G401.6 (cell line): ENCODE data around the gene CDX1.

Experiments used
- FAIRE-seq: peaks from 2 replicates; lab custom pipeline; 2012; peaks lifted over from hg19 to GRCh38; lab: Jason Lieb, UNC

CDX1 gene

GRCh38 chr5:150184990-150185912, 18.7 kb downstream of the CDX1 start:
- no peak for FAIRE-seq

DNA sequence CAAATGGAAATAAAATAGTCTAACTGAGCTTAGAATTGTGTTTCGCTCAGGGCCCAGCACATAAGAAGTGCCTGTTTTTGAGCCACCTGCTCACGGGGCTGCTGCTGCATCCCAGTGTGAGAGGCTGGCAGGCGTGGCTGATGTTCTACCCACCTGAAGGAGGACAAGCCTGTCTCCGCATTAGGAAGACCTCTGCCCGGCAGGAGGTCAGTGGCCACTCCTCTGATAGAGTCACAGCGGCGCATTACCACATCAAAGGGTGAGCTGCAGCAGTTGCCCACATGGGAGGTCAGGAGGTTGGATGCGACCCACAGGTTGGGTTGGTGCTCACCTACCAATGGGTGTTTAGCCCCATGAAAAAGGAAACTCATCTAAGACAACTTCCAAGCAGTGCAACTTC, 19.6 kb downstream of the CDX1 start:
- FAIRE-seq = no peak

- FAIRE-seq = no peak
Observed at GRCh38 chr5:150186897-150187296, 20.3 kb downstream of the CDX1 start.

DNA sequence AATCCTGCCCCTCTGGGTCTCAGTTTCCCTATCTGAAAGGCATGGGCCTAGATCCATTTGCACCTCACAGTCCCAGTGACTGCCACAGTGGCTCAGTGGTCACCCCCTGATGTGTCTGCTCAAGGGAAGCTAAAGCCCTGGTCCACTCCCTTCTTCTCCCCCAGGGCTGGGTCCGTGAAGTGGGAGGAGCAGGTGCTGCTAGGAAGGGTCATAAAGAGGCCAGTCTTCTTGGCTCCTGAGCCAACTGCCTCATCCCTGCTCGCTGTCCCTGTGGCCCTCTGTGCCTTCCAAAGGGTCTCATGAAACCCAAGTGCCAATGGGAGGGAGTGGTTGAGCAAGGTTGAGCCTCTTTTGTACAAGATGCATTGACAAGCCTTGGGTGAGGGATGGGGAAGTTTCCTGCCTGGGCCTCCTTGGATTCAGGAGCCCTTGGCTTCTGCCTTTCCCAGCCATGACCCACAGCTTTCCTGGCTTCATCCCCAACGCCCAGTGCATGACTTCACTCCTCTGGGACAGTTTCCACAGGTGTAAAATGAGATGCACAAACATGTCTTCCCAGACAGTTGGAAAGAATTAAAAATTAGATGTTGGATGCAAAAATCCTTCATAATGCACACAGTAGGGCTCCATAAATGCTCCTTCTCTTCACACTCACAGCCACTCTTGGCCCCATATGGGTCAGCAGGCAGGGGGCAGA, 21.7 kb downstream of the CDX1 start:
- no peak for FAIRE-seq

GRCh38 chr5:150189326-150189725, 22.7 kb downstream of the CDX1 start:
- no peak for FAIRE-seq

- FAIRE-seq = no peak
Observed at GRCh38 chr5:150189728-150190502, 23.3 kb downstream of the CDX1 start, which contains the start of gene SLC6A7. SLC6A7 (plus strand) TSS chr5:150190062; CDS start chr5:150190328, 266 bp downstream.

GRCh38 chr5:150190503-150190979, 24.0 kb downstream of the CDX1 start:
- no peak for FAIRE-seq

DNA sequence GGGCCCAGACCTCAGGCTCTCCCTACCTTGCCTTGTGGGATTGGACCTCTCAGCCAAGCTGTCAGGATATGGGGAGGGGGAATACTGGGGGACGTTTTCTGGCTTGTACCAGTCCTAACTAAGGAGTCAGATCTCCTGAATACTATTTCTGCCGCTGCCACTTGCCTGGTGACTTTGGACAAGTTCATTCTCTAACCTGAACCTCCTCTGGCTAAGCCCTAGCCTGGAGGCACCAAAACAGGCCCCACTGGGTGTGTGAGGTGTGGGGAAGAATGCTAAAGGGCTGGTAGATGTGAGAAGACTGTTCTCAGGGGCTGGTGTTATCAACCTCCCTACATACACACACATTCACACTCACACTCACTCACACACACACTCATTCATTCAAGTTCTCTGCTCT, 24.4 kb downstream of the CDX1 start:
- no peak for FAIRE-seq

DNA sequence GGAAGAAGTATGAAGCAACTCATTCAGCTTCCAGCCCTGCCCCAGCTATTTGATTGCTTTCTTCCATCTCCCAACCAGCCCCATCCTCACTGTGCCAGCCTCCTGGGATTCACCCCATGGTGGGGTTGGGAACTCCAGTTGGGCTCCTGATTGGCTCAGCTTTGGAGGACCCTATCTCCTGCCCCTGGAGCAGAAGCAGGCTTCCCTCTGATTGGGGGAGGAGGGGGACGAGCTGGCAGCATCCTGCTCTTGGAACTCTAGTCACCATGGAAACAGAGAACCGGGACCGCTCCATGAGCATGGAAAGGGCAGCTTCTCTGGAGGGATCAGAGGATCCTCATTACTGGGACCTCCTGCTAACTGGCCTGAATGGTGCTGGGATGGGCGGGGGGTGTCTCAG, 25.9 kb downstream of the CDX1 start:
- FAIRE-seq = no peak

DNA sequence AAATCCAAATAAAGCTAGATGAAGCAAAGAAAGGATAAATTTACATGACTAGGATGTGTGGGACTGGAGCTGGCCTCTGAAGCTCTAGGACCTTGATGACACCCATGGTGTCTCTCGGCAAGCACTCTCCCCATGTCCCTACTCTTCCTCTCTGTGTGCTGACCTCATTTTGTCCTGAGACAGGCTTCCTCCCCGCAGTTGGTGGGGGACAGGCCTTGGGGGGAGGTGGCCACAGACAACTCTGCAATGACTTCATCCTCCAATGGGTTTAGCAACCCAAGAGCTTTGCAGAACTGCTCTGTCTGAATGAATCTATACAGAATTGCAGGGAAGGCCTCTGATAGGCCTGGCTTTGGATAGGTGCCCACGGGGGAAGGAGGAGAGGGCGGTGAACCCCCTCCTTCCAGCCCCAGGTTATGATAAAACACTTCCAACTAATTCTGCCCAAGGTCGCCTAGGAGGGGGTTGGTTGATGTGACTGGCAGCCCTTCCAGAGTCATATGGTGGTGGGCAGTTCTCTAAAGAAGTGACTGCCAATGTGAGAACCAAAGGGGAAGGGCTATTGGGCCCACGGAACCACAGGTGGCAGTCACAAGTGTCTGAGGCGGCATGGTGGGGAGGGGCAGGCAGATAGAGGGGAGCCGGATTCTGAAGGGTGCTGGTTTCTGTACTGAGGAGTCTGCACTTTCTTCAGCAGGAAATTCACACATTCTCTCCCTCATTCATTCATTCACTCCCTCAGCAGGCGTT, 29.3 kb downstream of the CDX1 start:
- FAIRE-seq = no peak

DNA sequence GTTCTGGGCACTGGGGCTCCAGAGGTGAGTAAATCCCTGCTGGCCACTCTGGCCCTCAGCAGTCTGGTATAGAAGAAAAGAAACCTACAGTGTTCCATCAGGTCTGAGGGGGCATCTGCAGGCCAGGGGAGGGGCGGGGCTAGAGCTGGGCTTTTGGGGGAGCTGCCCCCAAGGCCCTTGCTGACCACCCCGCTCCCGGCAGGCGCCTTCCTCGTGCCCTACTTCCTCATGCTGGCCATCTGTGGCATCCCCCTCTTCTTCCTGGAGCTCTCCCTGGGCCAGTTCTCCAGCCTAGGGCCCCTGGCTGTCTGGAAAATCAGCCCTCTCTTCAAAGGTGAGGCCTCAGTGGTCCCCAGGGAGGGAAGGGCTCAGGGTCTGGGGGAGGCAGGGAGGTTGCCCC, 29.9 kb downstream of the CDX1 start:
- no peak for FAIRE-seq

DNA sequence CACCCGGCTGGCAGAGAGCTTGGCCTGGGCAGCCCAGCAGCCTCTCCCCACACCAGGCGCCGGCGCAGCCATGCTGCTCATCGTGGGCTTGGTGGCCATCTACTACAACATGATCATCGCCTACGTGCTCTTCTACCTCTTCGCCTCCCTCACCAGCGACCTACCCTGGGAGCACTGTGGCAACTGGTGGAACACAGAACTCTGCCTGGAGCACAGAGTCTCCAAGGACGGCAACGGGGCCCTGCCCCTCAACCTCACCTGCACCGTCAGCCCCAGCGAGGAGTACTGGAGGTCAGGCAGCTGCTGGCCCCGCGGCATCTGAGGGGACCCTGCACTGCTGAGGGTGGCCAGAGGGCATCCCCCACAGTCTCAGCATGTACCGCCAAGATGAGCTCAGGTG, 30.4 kb downstream of the CDX1 start:
- FAIRE-seq = no peak

DNA sequence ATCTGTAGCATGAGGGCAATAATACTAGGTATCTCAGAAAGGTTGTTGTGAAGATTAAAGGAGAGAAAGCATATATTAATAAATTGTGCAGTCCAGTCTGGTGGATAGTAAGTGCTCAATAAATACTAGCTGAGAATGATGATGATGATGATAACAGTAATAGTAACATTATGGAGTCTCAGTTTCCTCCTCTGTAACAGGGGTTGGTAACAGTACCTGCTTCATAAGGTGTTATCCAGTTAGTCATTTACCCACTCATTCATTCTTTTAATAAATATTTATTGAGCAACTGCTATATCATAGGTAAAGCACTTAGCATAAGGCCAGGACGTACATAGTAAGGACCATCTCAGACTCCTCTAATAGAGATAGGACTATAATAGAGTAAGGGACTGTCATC, 30.9 kb downstream of the CDX1 start:
- FAIRE-seq = no peak

DNA sequence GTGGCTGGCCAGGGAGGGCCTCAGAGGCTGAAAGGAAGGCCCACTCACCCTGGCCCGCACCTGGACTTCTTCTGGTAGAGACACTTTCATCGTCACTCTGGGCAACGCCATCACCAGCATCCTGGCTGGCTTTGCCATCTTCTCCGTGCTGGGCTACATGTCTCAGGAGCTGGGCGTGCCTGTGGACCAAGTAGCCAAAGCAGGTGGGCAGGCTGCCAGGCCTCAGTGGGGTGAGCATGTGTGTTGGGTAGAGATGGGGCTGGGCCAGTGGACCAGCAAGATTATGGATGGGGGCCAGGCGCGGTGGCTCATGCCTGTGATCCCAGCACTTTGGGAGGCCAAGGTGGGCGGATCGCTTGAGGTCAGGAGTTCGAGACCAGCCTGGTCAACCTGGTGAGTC, 35.9 kb downstream of the CDX1 start:
- no peak for FAIRE-seq

DNA sequence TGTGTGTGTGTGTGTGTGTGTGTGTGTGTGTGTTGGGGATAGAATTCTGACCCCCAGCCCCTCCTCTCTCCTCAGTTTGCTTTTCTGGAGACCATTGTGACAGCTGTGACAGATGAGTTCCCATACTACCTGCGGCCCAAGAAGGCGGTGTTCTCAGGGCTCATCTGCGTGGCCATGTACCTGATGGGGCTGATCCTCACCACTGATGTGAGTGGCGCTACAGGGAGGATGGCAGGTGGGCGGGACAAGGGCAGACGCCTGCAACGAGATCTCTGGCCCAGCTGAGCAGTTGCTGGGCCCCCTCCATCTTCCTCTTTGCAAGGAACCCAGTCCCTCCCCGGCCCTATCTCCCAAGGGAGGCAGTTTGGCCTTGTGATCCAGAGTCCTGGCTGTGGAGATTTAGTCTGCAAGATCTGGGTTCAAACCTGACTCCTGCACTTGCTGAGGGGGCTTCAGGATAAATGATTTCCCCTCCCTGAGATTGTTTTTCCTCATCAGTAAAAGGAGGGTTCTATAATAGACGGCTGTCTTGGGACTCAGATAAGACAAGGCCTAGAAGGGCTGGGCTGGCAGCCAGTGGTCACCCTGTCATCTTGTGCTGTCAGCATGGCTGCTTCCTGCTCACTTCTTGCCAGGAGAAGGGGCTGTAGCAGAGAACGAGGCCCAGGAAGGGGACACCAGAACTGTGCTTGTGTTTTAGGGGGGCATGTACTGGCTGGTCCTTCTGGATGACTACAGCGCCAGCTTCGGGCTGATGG, 37.4 kb downstream of the CDX1 start:
- no peak for FAIRE-seq

DNA sequence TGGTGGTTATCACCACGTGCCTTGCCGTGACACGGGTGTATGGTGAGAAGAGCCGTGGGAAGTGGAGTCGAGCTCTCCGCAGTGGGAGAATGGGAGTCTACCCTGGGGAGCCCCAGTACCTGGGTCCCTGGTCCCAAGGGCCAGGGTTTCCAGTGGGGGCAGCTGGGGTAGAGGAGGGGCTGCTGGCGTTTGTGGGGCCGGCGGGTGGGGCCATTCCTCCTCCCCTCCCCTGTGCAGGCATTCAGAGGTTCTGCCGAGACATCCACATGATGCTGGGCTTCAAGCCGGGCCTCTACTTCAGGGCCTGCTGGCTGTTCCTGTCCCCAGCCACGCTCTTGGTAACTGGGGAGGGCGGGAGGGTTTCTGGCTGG, 38.0 kb downstream of the CDX1 start:
- FAIRE-seq = no peak

- FAIRE-seq = no peak
Observed at GRCh38 chr5:150206098-150206778, 39.7 kb downstream of the CDX1 start.

- no peak for FAIRE-seq
Observed at GRCh38 chr5:150206779-150207115, 40.2 kb downstream of the CDX1 start.

DNA sequence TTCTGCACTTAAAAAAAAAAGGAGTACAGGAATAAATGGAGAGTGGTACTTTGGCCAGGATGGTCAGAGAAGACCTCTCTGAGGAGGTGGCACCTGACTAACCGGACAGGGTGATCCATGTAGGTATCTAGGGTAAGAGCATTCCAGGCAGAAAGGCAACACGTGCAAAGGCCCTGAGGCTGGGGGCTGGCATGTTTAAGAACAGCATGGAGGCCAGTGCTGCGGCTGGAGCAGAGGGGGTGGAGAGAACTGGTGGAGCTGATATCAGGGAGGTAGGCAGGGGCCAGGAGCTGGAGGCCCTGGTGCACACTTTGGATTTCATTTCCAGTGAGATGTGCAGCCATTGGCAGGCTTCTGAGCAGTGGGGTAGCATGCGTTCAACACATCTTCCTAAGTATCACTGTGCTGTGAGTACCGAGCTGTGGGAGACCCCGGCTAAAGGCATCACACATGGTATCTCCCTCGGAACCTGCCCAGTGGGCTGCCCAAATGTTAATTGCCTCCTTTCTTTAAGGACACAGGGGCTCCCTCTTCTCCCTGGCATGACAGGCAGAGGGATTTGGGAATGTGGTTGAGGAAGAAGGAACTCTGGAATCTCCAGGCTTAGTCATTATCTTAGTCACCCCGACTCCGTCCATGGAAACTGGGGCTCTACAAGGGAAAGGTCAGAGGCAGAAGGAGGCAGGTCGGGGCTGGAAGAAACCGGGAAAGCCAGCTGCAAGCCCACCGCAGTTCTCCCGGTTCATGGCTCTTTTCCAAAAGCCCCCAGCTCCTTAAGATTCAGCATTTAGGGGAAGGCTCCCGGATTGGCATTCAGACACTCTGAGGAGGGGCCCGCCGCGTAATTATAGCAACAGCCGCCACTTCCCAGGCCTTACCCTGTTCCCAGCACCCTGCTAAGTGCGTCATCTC, 41.9 kb downstream of the CDX1 start:
- no peak for FAIRE-seq
